Natural killer cell treated with Interleukin-12 subunit alpha and Interleukin-12 subunit beta and Interleukin-15 and Interleukin-18, amount 100 ng/mL, for 72 hours (primary cell): ENCODE results near the gene ZMIZ1. TPM values are rescaled to one million over a fixed set of nuclear protein-coding genes. Genes with fewer than 3 reads are reported as not detected.
"Not testable (repeated sequence)": the region's sequence is repeated elsewhere in the genome, so short reads cannot be mapped to it uniquely, and the experiment has no call there.

Source experiments
- ATAC-seq, 2 donors: fragments of 150-1000 bp; cut with Tn5 transposase in 1 of 2; sonication (Bioruptor Pico), chemical (Tn5 transposase) in 1 of 2; 2 replicates each; pipeline ENCODE4 v1.10.0; 2021
- DNase-seq: peaks from one replicate; pipeline ENCODE4 v3.0.0; 2022; ENCODE audit warnings: low spot score
- H3K27ac Mint-ChIP-seq, 2 donors: 1 replicate in 1 of 2; 2 replicates in 1 of 2; pipeline ENCODE4 v1.8.0; 2022; ENCODE audit warnings: mixed read lengths in 2 of 2, mild to moderate bottlenecking in 1 of 2, moderate library complexity in 1 of 2
- H3K27me3 Mint-ChIP-seq, 2 donors: 1 replicate in 1 of 2; 2 replicates in 1 of 2; pipeline ENCODE4 v1.8.0; 2022; ENCODE audit warnings: mixed read lengths in 2 of 2
- H3K36me3 Mint-ChIP-seq: one replicate; pipeline ENCODE4 v1.8.0; 2022; ENCODE audit warnings: mixed read lengths
- H3K4me1 Mint-ChIP-seq, 2 donors: 1 replicate in 1 of 2; 2 replicates in 1 of 2; pipeline ENCODE4 v1.8.0; 2022; ENCODE audit warnings: low read depth in 2 of 2, mixed read lengths in 2 of 2, mild to moderate bottlenecking in 1 of 2
- H3K4me3 Mint-ChIP-seq: one replicate; pipeline ENCODE4 v1.8.0; 2022; ENCODE audit warnings: mixed read lengths
- H3K9me3 Mint-ChIP-seq: 2 replicates; pipeline ENCODE4 v1.8.0; 2022; ENCODE audit warnings: mixed read lengths
- total RNA-seq, 2 donors: library from RNA; stranded (reverse); gene quantifications; one replicate each; pipeline ENCODE4 v1.2.3, GENCODE V29; 2022

The ZMIZ1 gene
- total RNA-seq, 2 donors from 2014 or later: 49.7 to 54.4 TPM

DNA sequence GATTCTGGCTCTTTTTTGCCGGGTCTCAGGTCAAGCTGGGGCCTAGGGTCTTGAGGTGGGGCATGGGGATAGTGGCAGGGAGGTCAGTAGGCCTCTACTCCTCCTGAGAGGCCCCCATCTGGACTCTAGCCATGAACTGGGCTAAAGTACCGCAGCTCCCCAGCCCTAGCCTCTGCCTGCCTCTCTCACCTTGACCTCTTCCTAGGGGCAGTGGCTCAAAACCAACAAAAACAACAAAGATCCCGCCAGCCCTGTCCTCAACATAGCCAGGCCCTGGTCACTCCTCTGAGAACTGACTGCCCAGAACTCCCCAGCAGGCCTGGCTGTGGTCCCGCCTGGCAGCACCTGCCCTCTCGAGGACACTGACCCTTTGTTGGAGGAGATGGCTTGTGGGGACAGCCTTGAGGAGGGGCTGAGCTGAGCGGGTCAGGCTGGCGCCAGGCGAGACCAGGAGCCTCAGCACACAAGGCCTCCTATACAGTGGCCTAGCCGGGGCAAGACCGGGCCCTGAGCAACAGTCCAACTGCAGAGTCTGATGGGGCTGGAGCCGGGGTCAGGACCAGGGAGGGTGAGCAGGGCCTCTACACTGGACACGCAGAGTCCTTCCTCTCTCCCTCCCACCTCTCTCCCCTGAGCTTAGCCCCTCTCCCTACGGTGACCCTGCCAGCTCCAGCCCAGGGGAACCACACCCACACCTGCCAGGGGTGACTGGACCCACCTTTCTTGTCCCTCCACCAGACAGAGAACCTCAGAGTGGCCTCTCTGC is 266.9 kb downstream of the ZMIZ1 start:
- H3K27ac Mint-ChIP-seq: peak overlapping the region; percentile 10 to 87
- no peaks in the 10 kb centered on the region for H3K27me3 Mint-ChIP-seq
- no peaks in the 10 kb centered on the region for H3K9me3 Mint-ChIP-seq
- ATAC-seq: no peak
- H3K36me3 Mint-ChIP-seq: peaks cover 6% of the 10 kb centered on the region
- no peak overlapping the region for H3K4me3 Mint-ChIP-seq
- peaks cover 30 to 35% of the 10 kb centered on the region in 2 donors for H3K4me1 Mint-ChIP-seq
- no peak for DNase-seq

DNA sequence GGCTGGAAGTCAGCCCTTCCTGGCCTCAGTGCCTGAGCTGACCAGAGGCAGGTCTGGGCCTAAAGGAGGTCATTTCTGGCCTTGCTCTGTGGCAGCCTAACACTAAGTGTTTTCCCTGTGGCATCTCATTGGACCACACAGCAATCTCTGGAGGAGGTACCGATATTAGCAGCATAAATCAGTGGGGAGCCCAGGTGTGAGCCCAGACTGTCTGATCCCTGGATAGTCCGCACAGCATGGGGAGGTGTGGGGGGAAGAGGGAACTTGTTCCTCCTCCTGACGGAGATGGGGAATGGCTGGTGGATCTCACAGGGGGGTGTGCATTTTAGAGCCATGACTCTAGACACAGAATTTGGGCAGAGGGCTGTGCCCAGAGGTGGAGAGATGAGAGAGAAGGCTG is 267.5 kb downstream of the ZMIZ1 start:
- Mint-ChIP-seq H3K27me3 (no peaks in the 10 kb centered on the region), H3K4me3 (no peak overlapping the region), H3K27ac (peak overlapping the region in 1 of 2 donors; percentile 10), H3K36me3 (peaks cover 6% of the 10 kb centered on the region), H3K4me1 (peaks cover 29 to 32% of the 10 kb centered on the region in 2 donors), H3K9me3 (no peaks in the 10 kb centered on the region)
- DNase-seq (no peak), ATAC-seq (no peak)

DNA sequence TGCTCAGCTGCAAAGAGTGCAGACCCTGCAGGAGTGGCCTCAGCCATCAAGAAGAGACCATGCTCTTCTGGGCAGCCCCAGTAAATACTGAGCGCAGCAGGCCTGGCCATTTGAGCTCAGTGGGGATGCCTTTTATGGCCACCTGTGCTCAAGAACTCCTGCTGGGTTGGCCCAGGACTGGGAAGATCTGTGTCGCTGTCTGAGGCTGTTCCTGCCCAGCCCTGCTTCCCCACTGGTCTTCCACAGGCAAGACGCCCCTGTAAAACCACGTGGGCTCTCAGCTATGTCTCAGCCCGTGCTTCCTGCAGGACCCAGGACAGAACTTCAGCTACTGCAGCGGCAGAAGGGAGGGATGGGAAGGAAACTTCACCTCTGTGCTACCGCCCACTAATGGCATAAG is 268.0 kb downstream of the ZMIZ1 start:
- Mint-ChIP-seq H3K27ac (peak overlapping the region; percentile 3 to 10), H3K27me3 (no peaks in the 10 kb centered on the region), H3K36me3 (peaks cover 6% of the 10 kb centered on the region)

DNA sequence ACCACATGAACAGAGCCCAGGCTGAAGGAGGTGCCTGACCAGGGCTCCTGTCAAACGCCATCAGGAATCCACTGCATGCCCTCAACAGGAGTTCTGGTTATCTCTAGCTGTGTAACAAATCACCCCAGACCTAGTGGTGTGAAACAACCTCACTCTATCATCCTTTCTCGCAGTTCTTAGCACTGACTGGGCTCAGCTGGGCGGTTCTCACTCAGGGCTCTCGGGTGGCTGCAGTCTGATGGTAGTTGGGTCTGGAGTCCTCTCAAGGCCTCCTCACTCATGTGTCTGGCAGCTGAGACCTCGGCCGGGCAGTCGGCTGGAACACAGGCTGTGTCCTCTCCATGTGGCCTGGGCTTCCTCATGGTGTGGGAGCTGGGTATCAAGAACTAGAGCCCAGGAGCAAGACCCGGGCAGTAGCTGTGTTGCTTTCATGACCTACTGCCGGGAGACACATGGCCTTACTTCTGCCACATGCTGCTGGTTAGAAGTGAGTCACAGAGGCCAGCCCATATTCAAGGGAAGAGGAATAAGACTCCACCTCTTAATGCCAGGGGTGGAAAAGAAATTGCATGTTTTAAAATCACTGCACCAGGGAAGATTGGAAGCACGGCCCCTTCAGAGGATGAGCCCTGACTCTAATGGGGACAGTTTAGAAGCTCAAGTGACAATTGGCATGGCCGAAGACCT is 269.2 kb downstream of the ZMIZ1 start:
- H3K9me3 Mint-ChIP-seq, ATAC-seq, H3K36me3 Mint-ChIP-seq, H3K4me3 Mint-ChIP-seq, DNase-seq, H3K27me3 Mint-ChIP-seq, H3K27ac Mint-ChIP-seq: not testable (repeated sequence)
- peaks cover 20 to 24% of the 10 kb centered on the region in 2 donors for H3K4me1 Mint-ChIP-seq

More for the DNA sequence above, 268.0 kb downstream of the ZMIZ1 start:
- peak; percentile 44 for DNase-seq
- ATAC-seq: no peak
- no peaks in the 10 kb centered on the region for H3K9me3 Mint-ChIP-seq
- H3K4me3 Mint-ChIP-seq: no peak overlapping the region
- H3K4me1 Mint-ChIP-seq: peaks cover 26 to 28% of the 10 kb centered on the region in 2 donors

GRCh38 chr10:79339266-79339665 is 270.5 kb downstream of the ZMIZ1 start:
- no peak for DNase-seq
- H3K27me3 Mint-ChIP-seq: no peaks in the 10 kb centered on the region
- H3K36me3 Mint-ChIP-seq: peaks cover under 1% of the 10 kb centered on the region
- H3K4me1 Mint-ChIP-seq: peaks cover 23 to 27% of the 10 kb centered on the region in 2 donors
- no peak overlapping the region for H3K4me3 Mint-ChIP-seq
- H3K27ac Mint-ChIP-seq: peak overlapping the region; percentile 6 to 33
- no peak for ATAC-seq
- H3K9me3 Mint-ChIP-seq: no peaks in the 10 kb centered on the region

DNA sequence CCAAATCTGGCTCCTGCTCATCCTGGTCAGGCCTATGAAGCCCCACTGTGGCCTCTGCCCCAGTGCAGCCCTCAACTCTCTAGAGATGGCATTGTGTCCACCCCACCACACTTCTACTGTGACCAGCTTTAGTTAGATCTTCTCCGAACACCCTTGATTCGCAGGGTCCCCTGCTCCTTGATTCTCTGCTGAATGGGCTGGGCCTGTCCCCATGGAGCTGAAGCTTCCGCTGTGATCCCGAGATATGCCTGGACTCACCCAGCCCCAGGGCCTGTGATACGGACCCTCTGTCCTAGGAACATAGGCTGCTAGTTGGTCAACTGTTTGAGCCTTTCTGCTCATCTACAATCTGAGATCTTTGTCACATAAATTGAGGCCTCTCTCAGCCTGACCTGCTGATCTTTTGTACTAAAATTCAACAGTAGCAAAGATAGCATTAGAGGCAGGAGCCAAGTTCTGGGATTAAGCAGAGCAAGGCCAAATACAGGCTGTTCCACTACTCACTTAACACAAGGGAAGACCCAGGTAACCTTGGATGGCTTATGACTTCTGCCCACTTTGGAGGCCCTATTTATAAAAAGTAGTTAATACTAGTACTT is 272.0 kb downstream of the ZMIZ1 start:
- peaks cover 26 to 32% of the 10 kb centered on the region in 2 donors for H3K4me1 Mint-ChIP-seq
- no peaks in the 10 kb centered on the region for H3K36me3 Mint-ChIP-seq
- DNase-seq (no peak), ATAC-seq (no peak)
- H3K9me3 Mint-ChIP-seq: no peaks in the 10 kb centered on the region
- H3K4me3 Mint-ChIP-seq: no peak overlapping the region
- no peaks in the 10 kb centered on the region for H3K27me3 Mint-ChIP-seq
- peak overlapping the region in 1 of 2 donors; percentile 42 for H3K27ac Mint-ChIP-seq

GRCh38 chr10:79342295-79342761 is 273.6 kb downstream of the ZMIZ1 start:
- no peaks in the 10 kb centered on the region for H3K36me3 Mint-ChIP-seq
- no peaks in the 10 kb centered on the region for H3K27me3 Mint-ChIP-seq
- no peaks in the 10 kb centered on the region for H3K9me3 Mint-ChIP-seq
- DNase-seq (no peak), ATAC-seq (no peak)
- no peak overlapping the region for H3K4me3 Mint-ChIP-seq
- H3K27ac Mint-ChIP-seq: peak overlapping the region in 1 of 2 donors; percentile 69
- H3K4me1 Mint-ChIP-seq: peaks cover 22 to 28% of the 10 kb centered on the region in 2 donors

DNA sequence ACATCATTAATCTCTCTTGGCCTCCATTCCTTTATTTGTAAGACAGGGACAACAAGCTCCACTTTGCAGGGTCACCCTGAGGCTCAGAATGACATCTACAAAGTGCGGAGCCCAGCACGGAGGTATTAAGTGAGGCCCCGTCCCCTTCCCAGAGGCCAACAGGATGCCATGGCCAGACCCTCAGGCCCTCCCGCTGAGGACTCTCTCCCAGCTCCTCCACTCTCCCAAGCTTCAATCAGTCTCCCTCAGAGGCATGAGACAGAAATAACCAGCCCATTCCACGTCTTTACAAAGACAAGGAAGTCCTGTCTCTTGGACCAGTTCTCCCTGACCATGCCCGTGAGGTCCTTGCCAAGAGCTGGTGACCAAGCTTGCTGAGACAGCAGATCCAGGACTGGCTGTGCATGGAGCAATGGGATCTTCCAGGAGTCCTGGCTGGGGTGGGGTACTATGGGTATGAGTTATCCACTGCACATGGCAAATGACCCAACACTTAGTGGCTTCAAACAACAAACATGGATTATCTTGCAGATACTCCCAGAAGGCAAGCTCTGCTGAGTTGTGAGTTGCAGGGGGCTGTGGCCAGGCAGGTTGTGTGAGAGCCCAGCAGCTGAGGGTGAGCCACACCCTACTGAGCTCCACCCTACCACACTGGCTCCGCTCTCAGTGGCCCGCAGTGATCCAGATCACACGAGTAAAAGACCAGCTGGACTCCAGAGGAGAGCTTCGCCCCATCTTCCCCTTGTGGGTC is 274.2 kb downstream of the ZMIZ1 start:
- no peak overlapping the region for H3K4me3 Mint-ChIP-seq
- ATAC-seq (no peak), DNase-seq (no peak)
- H3K9me3 Mint-ChIP-seq: no peaks in the 10 kb centered on the region
- H3K27ac Mint-ChIP-seq: peak overlapping the region in 1 of 2 donors; percentile 80
- H3K27me3 Mint-ChIP-seq: no peaks in the 10 kb centered on the region
- H3K36me3 Mint-ChIP-seq: no peaks in the 10 kb centered on the region
- H3K4me1 Mint-ChIP-seq: peaks cover 22 to 28% of the 10 kb centered on the region in 2 donors

- peak overlapping the region; percentile 60 to 80 for H3K27ac Mint-ChIP-seq
Measured at GRCh38 chr10:79344502-79345195, 275.9 kb downstream of the ZMIZ1 start.

GRCh38 chr10:79345241-79346011 is 276.7 kb downstream of the ZMIZ1 start:
- Mint-ChIP-seq H3K36me3 (peaks cover 12% of the 10 kb centered on the region), H3K4me1 (peaks cover 41 to 48% of the 10 kb centered on the region in 2 donors), H3K9me3 (no peaks in the 10 kb centered on the region), H3K27me3 (no peaks in the 10 kb centered on the region), H3K27ac (peak overlapping the region; percentile 60 to 80), H3K4me3 (peak overlapping the region; percentile 31)
- DNase-seq: peak; percentile 66
- ATAC-seq: peak; percentile 6 to 16

More at GRCh38 chr10:79344502-79345195, 275.9 kb downstream of the ZMIZ1 start:
- H3K4me3 Mint-ChIP-seq: peak overlapping the region; percentile 31
- no peak for DNase-seq
- H3K9me3 Mint-ChIP-seq: no peaks in the 10 kb centered on the region
- peaks cover 35 to 41% of the 10 kb centered on the region in 2 donors for H3K4me1 Mint-ChIP-seq
- H3K27me3 Mint-ChIP-seq: no peaks in the 10 kb centered on the region
- no peak for ATAC-seq
- H3K36me3 Mint-ChIP-seq: peaks cover 7% of the 10 kb centered on the region

DNA sequence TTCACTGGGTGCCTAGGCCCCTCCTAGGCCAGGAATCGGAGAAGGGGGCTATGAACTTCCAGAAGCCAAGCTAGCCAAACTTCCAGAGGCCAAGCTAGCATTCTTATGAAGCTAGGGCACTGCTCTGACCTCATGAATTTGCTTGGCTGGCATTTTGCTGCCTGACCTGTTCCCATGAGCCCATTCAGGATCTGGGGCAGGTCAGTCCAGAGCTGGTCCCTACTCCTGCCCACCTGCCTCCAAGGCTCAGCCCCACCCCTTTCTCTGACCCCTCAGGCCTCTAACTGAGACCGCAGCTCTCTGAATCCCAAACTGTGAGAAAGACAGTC is 277.2 kb downstream of the ZMIZ1 start:
- H3K9me3 Mint-ChIP-seq: no peaks in the 10 kb centered on the region
- no peak overlapping the region for H3K4me3 Mint-ChIP-seq
- DNase-seq (no peak), ATAC-seq (no peak)
- no peak overlapping the region for H3K27ac Mint-ChIP-seq
- H3K27me3 Mint-ChIP-seq: no peaks in the 10 kb centered on the region
- peaks cover 41 to 44% of the 10 kb centered on the region in 2 donors for H3K4me1 Mint-ChIP-seq
- peaks cover 12% of the 10 kb centered on the region for H3K36me3 Mint-ChIP-seq

GRCh38 chr10:79346388-79347225 is 277.8 kb downstream of the ZMIZ1 start:
- H3K9me3 Mint-ChIP-seq: no peaks in the 10 kb centered on the region
- H3K27me3 Mint-ChIP-seq: no peaks in the 10 kb centered on the region
- peaks cover 12% of the 10 kb centered on the region for H3K36me3 Mint-ChIP-seq
- ATAC-seq (no peak), DNase-seq (no peak)
- peaks cover 41 to 44% of the 10 kb centered on the region in 2 donors for H3K4me1 Mint-ChIP-seq
- H3K27ac Mint-ChIP-seq: peak overlapping the region; percentile 35 to 92
- H3K4me3 Mint-ChIP-seq: peak overlapping the region; percentile 70
